HS-27A (cell line): ENCODE data around the gene HNRNPM.

Experiments
- DNase-seq: peaks from one replicate; pipeline ENCODE4 v3.0.0-alpha.2; 2012; ENCODE audit warnings: low read depth, missing footprints

HNRNPM gene

DNA sequence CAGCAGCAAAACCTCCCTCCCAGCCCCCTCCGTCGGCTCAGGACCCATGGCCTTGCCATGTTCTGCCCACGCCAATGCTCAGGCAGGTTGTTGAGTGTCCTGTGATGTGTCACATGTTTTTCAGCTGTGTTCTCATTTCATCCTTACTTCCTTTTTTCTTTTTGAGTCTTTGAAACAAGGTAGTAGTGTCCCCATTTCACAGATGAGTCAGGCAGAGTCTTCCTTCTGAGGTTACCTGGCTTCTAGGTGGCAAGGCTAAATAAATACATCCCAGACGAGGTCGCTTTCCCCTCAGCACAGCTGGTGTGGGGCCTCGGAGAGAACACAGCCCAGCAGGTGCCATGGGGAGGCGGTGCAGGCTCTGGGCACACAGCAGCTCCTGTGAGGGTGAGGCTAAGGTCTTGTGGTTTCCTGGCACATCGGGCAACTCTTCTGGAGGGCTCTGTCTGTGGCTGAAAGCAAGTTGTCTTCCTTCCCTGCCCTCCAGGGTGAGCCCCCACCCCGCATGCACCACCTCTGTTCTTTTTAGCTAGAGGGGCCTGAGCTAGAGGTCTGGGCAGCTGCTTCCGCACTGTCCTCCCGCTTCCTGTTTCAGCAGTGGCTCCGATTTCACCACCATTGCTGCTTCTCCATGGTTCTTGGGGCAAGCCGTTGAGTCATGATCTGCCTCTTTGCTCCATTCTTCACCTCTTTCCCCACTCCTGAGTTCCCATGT, 42.5 kb downstream of the HNRNPM start:
- DNase-seq = no peak

DNA sequence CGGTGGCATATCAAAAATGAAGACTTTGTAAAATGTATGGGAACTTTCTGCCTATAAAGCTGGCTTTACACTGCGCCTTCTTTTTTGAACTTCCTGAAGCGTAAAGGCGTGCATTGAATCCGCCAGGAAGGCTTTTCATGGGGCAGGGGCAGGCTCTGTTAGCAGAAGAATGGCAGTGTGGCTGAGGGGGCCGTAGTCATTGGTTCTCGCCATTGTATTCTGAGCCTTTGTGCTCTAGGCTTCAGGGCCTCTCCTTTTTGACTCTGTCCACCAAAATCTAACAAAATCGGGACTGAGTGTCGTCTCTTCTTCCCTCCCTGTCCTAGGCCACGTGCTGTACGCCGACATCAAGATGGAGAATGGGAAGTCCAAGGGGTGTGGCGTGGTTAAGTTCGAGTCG, 43.6 kb downstream of the HNRNPM start:
- no peak for DNase-seq

DNA sequence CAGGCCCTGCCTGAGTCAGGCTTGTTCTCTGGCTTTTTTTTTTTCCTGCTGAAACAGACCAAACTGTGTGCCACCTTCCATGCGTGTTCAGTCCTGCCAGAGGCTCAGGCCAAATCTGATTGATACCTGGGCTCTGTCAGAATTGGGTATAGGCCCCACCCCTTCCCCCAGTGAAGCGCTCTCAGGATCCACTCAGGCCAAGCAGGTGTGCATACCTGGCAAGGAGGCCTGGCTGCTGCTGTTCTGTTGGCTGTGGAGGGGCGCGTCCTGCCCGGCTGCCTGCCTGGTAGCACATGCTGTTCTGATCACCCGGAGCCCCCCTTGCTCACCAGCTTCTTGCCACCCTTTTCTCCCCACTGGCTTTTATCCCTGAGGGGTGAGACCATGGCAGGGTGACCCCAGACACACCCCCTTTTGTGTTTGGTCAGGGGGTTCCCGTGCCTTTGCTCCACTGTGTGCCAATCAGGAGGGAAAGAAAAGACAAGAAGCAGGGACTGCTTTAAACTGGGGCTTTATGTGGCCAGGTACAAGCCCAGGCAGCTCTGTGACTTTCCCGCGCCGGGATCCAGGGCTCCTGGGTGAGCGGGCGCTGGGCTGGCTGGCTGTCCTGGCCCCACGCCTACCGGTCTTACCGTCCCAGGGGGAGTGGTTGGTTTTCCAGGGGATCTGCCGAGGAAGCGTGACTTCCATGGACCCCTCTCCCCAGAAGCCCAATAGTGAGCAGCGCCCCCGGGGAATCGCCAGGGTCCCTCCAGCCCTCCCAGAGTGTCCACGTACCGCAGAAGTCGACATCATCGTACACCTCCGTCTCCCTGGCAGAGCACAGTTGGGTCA, 45.0 kb downstream of the HNRNPM start:
- DNase-seq = no peak

DNA sequence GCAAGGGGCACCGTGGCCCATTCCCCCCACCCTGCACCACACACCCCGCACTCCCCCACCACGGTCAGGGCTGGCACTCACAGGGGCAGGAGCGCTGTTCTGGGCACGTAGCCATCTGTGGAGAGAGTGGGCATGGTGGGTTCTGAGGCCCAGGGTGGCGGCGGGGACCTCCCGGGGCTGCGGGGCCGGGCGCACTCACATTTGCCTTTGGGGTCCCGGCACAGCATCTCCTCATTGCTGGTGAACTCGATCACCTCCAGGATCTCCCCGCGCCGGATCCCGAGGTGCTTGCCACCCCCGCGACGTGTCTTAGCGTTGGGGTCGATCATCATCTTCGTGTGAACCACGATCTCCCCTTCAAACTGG, 45.6 kb downstream of the HNRNPM start:
- DNase-seq = no peak

DNA sequence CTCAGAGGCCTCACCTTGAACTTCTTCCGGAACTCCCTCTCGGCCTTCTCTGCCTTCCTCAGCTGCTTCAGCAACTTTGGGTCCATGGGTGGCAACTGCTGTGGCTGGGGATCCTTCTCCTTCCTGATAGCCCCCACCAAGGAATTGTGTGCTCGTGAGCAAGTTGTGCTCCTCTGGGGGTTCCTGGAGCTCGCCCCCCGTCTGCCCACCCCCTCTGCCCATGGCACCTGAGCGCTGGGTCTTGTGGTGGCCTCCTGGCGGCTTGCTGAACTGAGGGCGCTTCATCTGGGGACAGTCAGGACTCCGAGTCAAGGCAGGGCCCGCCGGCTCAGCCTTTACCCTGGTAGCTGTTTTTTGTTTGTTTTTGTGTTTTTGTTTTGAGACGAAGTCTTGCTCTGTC, 46.1 kb downstream of the HNRNPM start:
- no peak for DNase-seq

DNA sequence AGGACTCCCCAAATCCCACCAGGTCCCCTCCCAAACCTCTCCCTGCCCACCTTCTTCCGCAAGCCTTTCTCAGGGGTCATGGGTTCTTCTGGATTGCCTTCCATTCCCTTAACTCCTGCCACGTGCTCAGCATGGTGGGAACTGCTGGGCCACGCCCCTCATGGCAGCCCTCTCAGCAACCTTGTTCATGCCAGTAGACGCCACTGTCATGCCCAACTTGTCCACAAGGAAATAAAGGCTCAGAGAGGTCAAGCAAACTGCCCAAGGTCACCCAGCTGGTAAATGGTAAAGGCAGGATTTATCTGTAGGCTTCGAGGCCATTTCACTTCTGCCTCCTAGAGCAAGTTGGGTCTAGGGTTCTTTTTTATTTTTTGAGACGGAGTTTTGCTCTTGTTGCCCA, 46.8 kb downstream of the HNRNPM start:
- no peak for DNase-seq

DNA sequence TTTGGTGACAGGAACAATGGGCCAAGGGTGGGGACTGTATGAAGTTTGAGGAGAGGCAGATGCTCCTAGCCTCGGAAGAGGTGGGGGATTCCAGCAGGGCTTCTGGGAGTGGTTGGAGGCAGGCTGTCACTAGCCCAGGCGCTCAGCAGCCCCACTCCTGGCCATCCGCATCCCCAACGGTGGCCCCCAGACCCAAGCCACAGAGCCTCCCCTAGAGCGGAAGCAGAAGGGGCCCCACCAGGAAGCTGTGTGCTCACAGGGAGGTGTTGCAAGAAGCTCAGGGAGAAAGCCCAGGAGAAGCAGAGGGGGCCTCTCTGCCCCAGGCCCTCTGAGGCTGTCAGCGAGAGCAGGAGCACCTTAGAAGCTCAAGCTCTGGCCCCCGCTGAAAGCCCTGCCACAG, 49.4 kb downstream of the HNRNPM start:
- DNase-seq = no peak

DNA sequence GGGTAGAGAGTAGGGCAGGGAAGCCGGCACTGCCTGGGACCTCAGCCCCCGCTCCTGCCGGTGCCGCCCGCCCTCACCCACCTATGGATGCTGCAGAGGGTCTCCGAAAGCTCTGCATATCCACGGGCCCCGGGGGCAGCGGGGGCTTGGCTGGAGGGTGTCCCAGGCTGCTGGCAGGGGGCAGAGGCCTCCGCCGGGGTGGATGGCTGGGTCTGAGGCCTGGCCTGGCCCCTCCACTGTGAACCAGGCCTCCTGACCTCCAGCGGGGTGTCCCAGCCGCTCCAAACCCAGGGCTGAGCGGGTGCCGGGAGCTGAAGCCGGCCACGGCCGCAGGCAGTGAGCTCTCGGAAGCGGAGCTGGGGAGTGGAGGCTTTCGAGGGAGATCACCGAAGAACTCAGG, 53.5 kb downstream of the HNRNPM start:
- no peak for DNase-seq

DNA sequence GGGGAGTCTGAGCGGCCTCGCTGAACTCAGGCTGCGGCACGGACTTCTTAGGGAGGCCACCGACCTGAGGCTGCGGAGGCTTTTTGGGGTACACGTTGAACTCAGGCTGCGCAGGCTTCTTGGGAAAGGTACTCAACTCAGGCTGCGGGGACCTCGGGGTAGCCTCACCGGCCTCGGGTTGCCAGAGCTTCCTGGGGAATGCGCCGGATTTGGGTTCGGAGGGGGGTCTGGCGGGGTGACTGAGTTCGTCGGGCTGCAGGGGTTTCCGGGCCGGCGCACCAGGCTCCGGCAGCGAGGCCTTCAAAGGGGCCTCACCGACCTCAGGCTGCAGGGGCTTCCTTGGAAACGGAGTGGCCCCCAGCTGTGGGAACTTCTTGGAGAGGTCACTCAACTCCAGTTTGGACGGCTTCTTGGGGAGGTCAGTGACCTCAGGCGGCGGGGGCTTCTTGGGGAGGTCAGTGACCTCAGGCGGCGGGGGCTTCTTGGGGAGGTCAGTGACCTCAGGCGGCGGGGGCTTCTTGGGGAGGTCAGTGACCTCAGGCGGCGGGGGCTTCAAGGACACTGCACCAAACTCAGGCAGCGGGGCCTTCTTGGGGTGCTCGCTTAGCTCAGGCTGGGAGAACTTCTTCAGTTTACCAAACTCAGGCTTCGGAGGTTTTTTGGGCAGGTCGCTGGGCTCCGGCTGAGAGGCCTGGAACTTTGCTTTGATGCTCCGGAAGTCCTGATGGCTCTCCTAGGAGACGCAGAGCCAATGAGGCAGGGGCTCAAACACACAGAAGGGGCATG, 54.5 kb downstream of the HNRNPM start:
- DNase-seq = no peak

DNA sequence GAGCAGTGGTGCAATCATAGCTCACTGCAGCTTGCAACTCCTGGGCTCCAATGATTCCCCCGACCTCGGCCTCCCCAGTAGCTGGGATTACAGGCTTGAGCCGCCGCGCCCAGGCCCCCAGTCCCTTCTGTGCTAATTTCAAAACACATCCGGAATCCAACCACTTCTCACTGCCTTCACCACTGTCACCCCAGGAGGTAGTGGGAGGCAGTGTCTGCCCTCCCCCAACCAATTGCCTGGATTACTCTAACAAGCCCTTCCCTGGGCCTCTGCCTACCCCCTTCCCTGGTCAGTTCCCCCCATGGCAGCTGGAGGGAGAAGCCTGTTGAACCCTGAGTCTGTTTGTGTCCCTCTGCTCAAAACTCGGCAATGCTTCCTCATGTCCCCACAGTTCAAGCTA, 55.4 kb downstream of the HNRNPM start:
- no peak for DNase-seq

DNA sequence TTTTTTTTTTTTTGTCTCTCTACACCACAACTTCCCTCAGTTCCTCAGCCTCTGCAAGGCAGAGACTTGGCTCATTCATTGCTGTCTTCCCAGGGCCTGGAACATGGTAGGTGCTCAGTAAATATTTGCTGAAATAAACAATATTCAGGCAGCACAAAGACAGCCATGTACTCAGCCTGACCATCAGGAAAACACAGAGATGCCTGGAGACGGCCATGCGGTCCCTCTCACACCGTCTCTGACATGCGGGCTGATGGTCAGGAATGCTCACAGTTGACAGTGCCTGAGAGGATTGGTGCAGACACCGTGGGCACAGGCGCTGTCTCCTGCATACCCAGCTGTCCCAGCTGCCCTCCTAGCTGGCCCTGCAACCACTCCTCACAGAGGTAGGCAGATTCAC, 56.7 kb downstream of the HNRNPM start:
- no peak for DNase-seq

DNA sequence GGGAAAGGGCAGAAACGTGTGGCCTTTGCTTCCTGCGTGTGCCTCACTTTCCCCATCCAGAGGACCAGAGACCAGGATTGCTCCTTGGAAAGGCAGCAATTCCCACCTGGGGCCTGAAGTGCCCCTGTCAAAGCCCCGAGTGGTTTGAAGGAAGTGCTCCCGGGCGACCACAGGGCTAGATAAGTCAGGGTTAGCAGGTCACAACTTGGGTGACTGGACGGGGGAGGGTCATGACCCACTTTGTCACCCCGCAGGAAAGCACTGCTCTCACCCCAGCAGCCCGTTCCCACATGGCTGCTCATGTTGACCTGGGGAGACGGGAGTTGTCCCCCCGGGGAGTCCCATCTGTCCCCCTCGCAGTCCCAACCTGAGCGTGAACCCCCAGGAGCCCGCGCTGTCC, 57.2 kb downstream of the HNRNPM start:
- DNase-seq = no peak

DNA sequence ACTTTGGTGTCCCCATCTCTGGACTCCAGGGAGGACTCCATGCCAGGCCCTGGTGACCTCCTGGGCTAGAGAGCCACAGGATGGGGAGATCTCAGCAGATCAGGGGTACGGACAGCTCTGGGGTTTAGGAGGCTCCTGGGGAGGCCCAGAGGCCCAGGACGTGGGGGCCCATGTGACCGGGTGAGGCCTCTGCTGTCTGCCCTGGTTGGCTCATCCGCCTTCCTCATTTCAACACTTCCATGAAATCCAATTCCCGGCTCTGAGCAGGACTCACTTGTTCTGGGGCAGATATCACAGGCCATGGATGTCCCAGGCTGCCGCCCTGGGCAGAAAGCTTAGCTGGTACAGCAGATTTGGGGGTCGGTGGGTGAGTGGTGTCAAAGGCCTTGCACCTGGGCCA, 58.7 kb downstream of the HNRNPM start:
- DNase-seq = no peak

DNA sequence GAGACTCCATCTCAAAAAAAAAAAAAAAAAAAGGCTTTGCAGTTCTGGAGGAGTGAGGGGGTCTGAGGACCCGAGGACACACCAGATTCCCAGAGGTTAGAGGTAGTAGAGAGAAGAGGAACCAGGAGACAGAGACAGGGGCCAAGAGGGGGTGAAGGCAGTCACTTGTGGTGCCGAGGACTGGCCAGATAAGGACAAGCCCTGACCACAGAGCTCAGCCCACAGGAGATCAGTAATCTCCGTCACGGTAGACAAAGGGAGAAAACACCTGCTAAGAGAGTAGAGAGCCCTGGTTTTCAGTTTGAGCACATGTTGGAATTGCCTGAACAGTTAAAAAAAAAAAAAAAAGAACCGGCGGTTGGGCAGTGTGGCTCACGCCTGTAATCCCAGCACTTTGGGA, 59.4 kb downstream of the HNRNPM start:
- DNase-seq = no peak

DNA sequence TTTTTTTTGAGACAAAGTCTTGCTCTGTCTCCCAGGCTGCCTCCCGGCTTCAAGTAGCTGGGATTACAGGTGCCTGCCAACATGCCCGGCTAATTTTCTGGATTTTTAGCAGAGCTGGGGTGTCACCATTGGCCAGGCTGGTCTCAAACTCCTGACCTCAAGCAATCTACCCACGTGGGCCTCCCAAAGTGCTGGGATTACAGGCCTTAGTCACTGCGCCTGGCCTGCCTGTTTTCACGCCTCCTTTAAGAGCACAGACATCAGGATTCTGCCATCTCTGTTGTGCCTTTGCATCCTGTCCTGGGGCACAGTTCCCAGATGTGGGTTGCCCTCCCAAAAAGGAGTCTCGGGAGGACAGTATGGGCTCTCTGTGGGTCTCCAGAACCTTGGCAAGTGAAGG, 60.1 kb downstream of the HNRNPM start:
- no peak for DNase-seq

DNA sequence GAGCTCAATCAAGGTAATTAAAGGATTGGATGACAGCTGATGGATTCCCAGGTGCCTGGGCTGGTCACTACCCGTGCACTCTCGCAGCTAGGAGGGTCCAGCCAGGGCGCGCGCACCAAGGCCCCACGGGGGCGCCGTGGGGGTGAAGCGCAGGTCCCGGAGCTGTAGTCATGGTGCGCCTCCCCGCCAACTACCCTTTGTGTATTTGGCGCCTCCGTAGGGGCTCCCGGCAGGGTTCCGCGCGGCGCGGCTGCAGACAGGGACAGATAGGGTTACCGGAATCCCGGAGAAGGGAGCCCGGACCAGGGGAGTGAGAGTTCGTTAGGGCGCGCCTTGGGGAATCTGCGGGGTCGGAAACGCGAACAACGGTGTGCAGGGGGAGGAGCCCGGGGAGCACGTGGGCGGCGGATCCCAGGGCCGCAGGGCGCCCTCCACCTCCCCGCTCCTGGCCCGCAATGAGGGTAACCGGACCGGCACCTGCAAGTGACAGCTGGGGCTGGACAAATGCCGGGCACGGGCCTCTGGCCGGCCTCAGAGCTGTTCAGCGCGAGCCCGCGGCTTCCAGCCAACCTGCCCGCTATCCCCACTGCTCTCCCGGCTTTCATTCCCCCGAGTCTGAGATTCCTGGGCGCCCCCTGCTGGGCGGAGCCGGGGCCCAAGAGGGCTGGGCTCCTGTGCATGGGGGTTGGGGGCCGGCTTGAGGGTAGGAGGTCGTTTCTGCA, 61.1 kb downstream of the HNRNPM start:
- DNase-seq = no peak

DNA sequence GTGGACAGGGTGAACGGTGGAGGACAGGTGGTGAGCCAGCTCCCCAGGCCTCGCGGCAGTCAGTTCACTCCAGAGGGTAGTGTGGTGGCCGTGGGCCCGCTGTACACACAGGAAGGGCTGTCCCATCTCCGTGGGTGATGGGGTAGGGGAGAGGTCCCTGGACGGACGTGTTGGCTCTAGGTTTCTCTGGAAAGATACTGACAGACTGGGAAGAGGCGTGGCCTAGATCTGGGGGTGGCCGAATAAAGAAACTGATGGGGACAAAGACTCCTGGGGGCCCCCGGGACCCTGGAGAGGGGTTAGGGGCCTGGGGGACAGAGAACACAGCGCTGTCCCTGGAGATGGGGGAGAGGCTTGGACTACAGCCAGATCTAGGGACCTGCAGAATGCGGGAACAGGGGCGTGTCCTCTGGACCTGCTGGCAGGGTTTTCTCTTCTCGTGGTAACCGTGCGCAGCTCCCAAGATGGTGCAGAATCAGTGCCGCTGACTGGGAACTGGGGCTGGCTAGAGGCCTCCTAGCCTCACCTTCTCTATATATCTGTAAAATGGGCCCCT, 61.7 kb downstream of the HNRNPM start:
- DNase-seq = no peak

DNA sequence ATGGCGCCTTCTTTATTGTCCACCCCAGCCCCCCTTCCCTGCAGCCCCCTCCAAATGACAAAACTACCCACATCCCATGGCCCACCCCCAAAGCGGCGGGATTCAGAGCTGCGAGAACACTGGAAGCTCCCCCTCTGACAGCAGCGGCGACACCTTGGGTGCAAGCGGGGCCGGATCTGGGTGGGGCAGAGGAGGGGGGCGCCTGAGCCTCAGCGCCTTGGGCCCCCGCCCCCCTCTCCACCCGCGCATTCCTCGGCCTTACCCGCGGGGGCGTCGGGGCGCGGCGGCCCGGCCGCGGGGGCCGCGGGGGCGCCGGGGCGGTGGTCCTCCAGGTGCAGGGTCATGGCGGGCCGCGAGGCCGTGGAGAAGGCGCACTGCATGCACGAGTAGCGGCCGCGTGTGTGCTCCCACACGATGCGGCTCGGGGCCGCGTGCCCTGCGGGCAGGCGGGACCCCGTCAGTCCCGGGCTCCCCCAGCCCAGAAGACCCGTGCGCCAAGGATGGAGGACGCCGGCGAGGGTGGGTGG, 65.9 kb downstream of the HNRNPM start:
- DNase-seq = no peak

DNA sequence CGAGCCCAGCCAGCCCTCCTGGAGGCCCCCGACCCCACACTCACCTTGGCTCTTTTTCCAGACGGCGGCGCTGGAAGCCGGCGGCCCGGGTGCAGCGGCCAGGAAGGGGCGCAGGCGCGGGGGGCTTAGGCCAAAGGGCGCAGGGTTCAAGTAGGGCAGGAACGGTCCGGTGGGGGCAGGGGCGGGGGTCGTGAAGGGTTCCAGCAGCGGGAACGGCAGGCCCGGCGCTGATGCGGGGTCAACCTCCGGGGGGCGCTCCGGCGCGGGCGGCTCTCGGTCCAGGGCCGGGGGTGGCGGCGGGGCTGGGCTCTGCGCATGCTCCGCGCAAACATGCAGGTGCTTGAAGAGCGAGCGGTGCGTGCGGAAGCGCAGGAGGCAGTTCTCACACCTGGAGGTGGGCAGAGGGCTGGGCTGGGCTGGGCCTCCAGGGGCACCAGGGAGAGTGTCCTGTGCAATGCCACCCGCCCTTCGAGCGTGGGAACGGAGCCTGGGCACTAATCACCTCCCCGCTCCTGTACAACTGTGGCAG, 66.9 kb downstream of the HNRNPM start:
- DNase-seq = no peak

DNA sequence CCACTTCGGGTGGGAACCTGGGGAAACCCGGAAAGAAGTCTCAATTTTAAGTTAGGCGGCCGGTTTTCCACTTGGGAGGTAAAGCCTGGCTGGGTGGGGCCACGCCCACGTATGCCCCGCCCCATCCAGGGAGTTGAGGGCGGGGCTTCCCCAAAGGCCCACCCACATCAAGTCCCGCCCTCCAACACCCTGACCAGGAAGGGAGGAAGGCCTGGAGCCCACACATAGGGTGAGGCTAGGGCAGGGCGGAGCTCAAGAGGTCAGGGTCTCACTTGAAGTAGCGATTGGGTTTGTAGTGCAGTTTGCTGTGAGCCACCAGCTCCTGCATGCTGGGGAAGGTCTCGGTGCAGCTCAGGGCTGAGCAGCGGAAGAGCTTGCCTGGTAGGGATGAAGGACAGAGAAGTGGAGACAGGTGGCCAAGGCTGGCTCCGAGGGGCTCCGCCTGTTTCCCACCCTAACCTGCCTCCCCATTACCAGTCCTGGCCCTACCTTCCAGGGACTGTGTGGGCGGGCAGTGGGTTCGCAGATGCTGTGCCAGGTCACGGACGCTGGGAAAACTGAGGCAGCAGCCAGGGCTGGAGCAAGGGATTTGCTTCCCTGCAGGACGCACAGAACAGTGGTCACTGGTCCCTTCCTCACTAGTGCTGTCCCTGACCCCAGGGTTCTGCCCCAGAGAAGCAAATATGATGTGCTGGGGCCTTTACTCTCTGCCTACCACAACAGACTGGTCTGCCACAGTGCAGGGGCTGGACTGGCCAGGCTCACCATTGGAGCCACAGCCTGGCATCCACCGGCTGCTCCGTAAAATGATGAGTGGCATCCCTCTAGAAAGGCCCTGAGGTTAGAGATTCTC, 67.6 kb downstream of the HNRNPM start:
- no peak for DNase-seq
